ENCODE data around the gene ADAMTS16. TPM values are rescaled to one million over a fixed set of nuclear protein-coding genes. Genes with fewer than 3 reads are reported as not detected.

Gene ADAMTS16
- polyA plus RNA-seq, 1 experiment: 0.04 TPM

DNA sequence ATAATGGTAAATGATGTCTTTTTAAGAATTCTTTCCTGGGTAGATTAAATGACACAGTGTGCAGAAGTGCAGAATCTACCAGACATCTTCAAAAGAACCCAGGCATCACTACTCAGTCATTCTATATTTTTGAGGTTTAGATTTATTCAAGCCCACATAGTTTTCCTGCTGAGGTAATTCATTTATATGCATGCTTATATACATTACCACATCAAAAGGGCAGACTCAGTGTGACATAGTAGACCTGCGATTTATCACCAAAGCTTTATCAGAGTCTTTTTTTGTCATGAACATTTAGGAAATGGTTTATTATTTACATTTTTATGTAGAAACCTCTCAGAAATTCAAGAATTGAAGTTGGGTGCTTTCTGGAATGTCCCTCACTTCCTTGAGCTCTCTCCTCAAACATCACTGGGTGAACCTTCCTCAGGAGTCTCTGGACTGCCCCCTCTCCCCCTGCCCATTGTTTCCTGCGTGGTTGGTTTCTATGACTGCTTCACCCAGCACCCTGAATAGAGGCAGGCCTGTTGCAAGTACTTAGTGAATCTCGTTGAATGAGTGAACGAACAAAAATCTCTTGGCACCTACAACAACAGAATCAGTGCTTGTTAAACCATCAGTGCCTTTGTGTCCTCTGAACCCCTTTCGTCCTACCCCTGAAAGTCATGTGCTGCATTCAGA is 42.5 kb downstream of the ADAMTS16 start:
- ChIA-PET POLR2A (no interaction called here), CTCF (no interaction called here)
- no peaks in the 10 kb centered on the region for H3K27me3 ChIP-seq (ENCODE audit: control insufficient read depth, insufficient read depth, low read length)
- TF ChIP-seq, protein P1, sequence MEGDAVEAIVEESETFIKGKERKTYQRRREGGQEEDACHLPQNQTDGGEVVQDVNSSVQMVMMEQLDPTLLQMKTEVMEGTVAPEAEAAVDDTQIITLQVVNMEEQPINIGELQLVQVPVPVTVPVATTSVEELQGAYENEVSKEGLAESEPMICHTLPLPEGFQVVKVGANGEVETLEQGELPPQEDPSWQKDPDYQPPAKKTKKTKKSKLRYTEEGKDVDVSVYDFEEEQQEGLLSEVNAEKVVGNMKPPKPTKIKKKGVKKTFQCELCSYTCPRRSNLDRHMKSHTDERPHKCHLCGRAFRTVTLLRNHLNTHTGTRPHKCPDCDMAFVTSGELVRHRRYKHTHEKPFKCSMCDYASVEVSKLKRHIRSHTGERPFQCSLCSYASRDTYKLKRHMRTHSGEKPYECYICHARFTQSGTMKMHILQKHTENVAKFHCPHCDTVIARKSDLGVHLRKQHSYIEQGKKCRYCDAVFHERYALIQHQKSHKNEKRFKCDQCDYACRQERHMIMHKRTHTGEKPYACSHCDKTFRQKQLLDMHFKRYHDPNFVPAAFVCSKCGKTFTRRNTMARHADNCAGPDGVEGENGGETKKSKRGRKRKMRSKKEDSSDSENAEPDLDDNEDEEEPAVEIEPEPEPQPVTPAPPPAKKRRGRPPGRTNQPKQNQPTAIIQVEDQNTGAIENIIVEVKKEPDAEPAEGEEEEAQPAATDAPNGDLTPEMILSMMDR (IDR thresholded peaks at IDR 0.05; ENCODE audit: insufficient read depth, low read depth, low read length): no peak
- H3K36me3 ChIP-seq (ENCODE audit: control insufficient read depth, insufficient read depth, low read length): no peaks in the 10 kb centered on the region
- no peak overlapping the region for H3K4me3 ChIP-seq (ENCODE audit: low read depth, low read length)
- no peak for DNase-seq (ENCODE audit: low read depth)

DNA sequence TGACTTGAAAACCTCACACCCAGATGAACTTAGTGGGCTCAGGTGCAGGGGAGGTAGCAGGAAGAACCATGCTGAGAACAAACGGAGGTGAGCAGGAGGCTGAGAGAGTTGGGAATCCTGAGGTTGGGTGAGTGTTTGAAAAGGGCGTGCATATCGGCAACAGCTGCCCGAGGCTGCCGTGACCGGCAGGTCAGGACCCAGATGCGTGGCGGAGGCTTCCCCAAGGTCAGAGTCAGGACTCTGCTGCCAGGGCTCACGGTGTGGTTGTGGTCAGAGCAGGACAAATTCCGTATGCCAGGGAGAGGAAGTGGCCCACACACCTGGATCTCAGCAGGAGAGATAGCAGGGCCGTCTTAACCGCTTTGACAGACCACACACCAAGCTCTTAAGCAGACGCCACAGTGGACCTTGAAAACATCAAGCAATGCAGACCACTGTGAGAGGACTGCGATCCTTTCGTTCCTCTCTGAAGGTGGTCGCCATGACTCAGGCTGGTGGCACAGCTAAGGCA is 43.1 kb downstream of the ADAMTS16 start:
- no peaks in the 10 kb centered on the region for H3K27me3 ChIP-seq (ENCODE audit: control insufficient read depth, insufficient read depth, low read length)
- no peak overlapping the region for H3K4me3 ChIP-seq (ENCODE audit: low read depth, low read length)
- DNase-seq (ENCODE audit: low read depth): no peak
- POLR2A ChIA-PET: no interaction called here
- TF ChIP-seq, protein P1 (IDR thresholded peaks at IDR 0.05; ENCODE audit: insufficient read depth, low read depth, low read length): no peak
- H3K36me3 ChIP-seq (ENCODE audit: control insufficient read depth, insufficient read depth, low read length): no peaks in the 10 kb centered on the region
- CTCF ChIA-PET: no interaction called here

DNA sequence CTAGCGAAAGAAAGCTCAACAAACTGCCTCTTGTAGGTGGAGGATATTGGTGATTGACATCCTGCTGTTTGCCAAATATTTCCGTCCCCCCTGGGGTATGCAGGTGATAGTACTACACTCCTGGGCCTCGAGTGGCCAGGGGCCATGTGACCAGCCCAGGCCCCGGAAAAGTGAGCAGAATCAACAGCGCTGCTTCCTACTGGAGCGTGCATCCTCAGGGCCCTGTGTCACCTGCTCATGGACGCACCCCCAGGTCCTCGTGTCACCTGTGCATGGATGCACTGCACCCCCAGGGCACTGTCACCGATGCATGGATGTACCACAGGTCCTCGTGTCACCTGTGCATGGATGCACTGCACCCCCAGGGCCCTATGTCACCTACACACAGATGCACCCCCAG is 43.8 kb downstream of the ADAMTS16 start:
- DNase-seq (ENCODE audit: low read depth): no peak
- no peak overlapping the region for H3K4me3 ChIP-seq (ENCODE audit: low read depth, low read length)
- CTCF ChIA-PET: interaction anchor here (1.2 kb wide), 1 partner anchor 19 kb away, joined by 3 read pairs; no protein-coding TSS in a partner anchor
- POLR2A ChIA-PET: no interaction called here
- TF ChIP-seq, protein P1 (IDR thresholded peaks at IDR 0.05; ENCODE audit: insufficient read depth, low read depth, low read length): no peak
- no peaks in the 10 kb centered on the region for H3K27me3 ChIP-seq (ENCODE audit: control insufficient read depth, insufficient read depth, low read length)
- no peaks in the 10 kb centered on the region for H3K36me3 ChIP-seq (ENCODE audit: control insufficient read depth, insufficient read depth, low read length)

DNA sequence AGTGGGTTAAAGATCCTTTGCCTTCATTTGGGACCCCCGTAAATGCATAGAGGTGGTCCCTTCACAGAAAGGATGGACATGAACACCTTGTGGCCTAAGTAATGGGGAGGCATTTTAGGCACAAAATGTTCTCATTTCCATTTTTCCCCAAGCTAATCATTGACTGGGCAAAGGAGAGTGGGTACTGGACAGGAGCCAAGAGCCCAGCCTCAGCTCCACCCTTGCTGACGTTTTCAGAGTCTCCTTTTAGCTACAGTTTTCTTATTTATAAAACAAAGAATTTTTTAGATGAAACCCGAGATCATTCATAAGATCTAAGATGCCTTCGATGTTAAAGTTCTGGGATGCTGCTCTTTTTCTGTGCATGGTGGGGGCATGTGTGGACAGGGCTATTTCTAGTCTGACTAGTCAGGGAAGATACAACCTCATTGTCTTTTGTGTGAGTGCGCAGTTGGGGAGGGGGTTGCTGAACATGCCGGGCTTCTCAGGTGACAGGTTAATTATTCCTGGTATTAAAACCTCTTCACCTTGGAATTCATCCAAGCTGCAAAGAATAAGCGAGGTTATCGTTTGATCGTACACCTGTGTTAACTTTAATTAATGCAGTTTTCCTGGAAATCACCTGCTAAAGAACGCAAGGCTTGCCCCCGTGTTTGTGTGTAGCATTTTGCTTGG is 48.4 kb downstream of the ADAMTS16 start:
- H3K27me3 ChIP-seq (ENCODE audit: control insufficient read depth, insufficient read depth, low read length): no peaks in the 10 kb centered on the region
- ChIA-PET POLR2A (no interaction called here), CTCF (no interaction called here)
- no peak for DNase-seq (ENCODE audit: low read depth)
- TF ChIP-seq, protein P1 (IDR thresholded peaks at IDR 0.05; ENCODE audit: insufficient read depth, low read depth, low read length): no peak
- H3K4me3 ChIP-seq (ENCODE audit: low read depth, low read length): no peak overlapping the region
- H3K36me3 ChIP-seq (ENCODE audit: control insufficient read depth, insufficient read depth, low read length): no peaks in the 10 kb centered on the region

DNA sequence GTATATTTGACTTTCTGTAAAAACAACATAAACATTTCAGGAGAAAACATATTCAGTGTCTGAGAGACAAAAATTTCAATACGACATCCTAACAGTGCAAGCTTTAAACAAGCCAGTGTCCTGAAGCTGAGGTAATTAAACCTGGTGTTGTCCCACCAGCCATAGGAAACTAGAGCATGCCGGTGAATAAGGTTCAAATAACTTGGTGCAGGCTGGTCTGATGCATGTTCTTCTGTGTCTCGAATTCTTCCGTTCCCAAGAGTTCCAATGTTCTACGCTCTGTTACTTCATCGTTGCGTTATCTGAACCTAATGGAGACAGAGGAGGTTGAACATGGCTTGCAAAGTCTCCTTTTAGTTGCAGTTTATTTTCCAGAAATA is 48.9 kb downstream of the ADAMTS16 start:
- no peaks in the 10 kb centered on the region for H3K27me3 ChIP-seq (ENCODE audit: control insufficient read depth, insufficient read depth, low read length)
- TF ChIP-seq, protein P1 (IDR thresholded peaks at IDR 0.05; ENCODE audit: insufficient read depth, low read depth, low read length): no peak
- ChIA-PET CTCF (no interaction called here), POLR2A (no interaction called here)
- DNase-seq (ENCODE audit: low read depth): no peak
- no peak overlapping the region for H3K4me3 ChIP-seq (ENCODE audit: low read depth, low read length)
- H3K36me3 ChIP-seq (ENCODE audit: control insufficient read depth, insufficient read depth, low read length): no peaks in the 10 kb centered on the region
